ENCODE data around the gene SLC25A21. TPM values are rescaled to one million over a fixed set of nuclear protein-coding genes. Genes with fewer than 3 reads are reported as not detected.

SLC25A21 gene
- total RNA-seq, 6 experiments from 2014 or later, result 0.09 to 0.37 (median 0.18) TPM; not detected in 1

- ATAC-seq (no peak), DNase-seq (no peak)
- Histone ChIP-seq H3K9me3 (no peaks in the 10 kb centered on the region), H3K4me1 (no peaks in the 10 kb centered on the region), H3K27ac (no peak overlapping the region), H3K36me3 (no peaks in the 10 kb centered on the region), H3K27me3 (no peaks in the 10 kb centered on the region), H3K4me3 (no peak overlapping the region)
- no peak for TF ChIP-seq POLR2A (IDR thresholded peaks at IDR 0.05)
- no peak for TF ChIP-seq CTCF (IDR thresholded peaks at IDR 0.05)
- intact Hi-C loops (cut with DNase I), result no loop called here
These were observed 425.5 kb downstream of the SLC25A21 start for GRCh38 chr14:36746872-36747271.

- Histone ChIP-seq H3K27me3 (no peaks in the 10 kb centered on the region), H3K27ac (no peak overlapping the region), H3K4me3 (no peak overlapping the region), H3K4me1 (no peaks in the 10 kb centered on the region), H3K9me3 (no peaks in the 10 kb centered on the region), H3K36me3 (no peaks in the 10 kb centered on the region)
- ATAC-seq (no peak), DNase-seq (no peak)
- intact Hi-C loops (cut with DNase I), result no loop called here
- TF ChIP-seq POLR2A (IDR thresholded peaks at IDR 0.05) (no peak), CTCF (IDR thresholded peaks at IDR 0.05) (no peak)
- WGBS (ENCODE audit: insufficient coverage, low coverage, low lambda C conversion rate, missing lambda C conversion rate), result 25% methylated on average over 1 of the region's 1 CpG
These were observed 430.5 kb downstream of the SLC25A21 start for GRCh38 chr14:36741858-36742257.

GRCh38 chr14:36738269-36738668 lies 434.1 kb downstream of the SLC25A21 start:
- Histone ChIP-seq H3K4me3 (no peak overlapping the region), H3K36me3 (no peaks in the 10 kb centered on the region), H3K27ac (no peak overlapping the region), H3K9me3 (no peaks in the 10 kb centered on the region), H3K4me1 (no peaks in the 10 kb centered on the region), H3K27me3 (no peaks in the 10 kb centered on the region)
- no peak for DNase-seq
- intact Hi-C loops (cut with DNase I), result no loop called here
- no peak for TF ChIP-seq POLR2A (IDR thresholded peaks at IDR 0.05)
- TF ChIP-seq CTCF (IDR thresholded peaks at IDR 0.05), result no peak
- no peak for ATAC-seq
- WGBS (ENCODE audit: insufficient coverage, low coverage, low lambda C conversion rate, missing lambda C conversion rate), result 72% methylated on average over 7 of the region's 7 CpGs

- ATAC-seq (no peak), DNase-seq (no peak)
- Histone ChIP-seq H3K9me3 (no peaks in the 10 kb centered on the region), H3K27me3 (no peaks in the 10 kb centered on the region), H3K27ac (no peak overlapping the region), H3K36me3 (no peaks in the 10 kb centered on the region), H3K4me3 (no peak overlapping the region), H3K4me1 (no peaks in the 10 kb centered on the region)
- intact Hi-C loops (cut with DNase I), result no loop called here
- WGBS (ENCODE audit: insufficient coverage, low coverage, low lambda C conversion rate, missing lambda C conversion rate), result 79% methylated on average over 3 of the region's 3 CpGs
- TF ChIP-seq CTCF (IDR thresholded peaks at IDR 0.05) (no peak), POLR2A (IDR thresholded peaks at IDR 0.05) (no peak)
These were observed 446.3 kb downstream of the SLC25A21 start for GRCh38 chr14:36726128-36726527.

GRCh38 chr14:36724162-36724561 lies 448.2 kb downstream of the SLC25A21 start:
- H3K4me3 ChIP-seq, result no peak overlapping the region
- no peaks in the 10 kb centered on the region for H3K27me3 ChIP-seq
- no peaks in the 10 kb centered on the region for H3K36me3 ChIP-seq
- DNase-seq, result no peak
- intact Hi-C loops (cut with DNase I), result no loop called here
- TF ChIP-seq CTCF (IDR thresholded peaks at IDR 0.05), result no peak
- TF ChIP-seq POLR2A (IDR thresholded peaks at IDR 0.05), result no peak
- H3K9me3 ChIP-seq, result no peaks in the 10 kb centered on the region
- H3K27ac ChIP-seq, result no peak overlapping the region
- no peaks in the 10 kb centered on the region for H3K4me1 ChIP-seq
- no peak for ATAC-seq
